ENCODE results near the gene TXNDC16. TPM values are rescaled to one million over a fixed set of nuclear protein-coding genes. Genes with fewer than 3 reads are reported as not detected.

The TXNDC16 gene
- polyA plus RNA-seq, 3 donors = 2.6 to 4.1 (median 3.8) TPM

GRCh38 chr14:52551696-52552062, 626 bp downstream of the TXNDC16 start:
- peak in 1 of 3 donors; percentile 12 for DNase-seq
- peak overlapping the region; percentile 76 to 81 for H3K27ac ChIP-seq (ENCODE audit: low read depth in 1 of 2, low read length in 2 of 2)
- H3K4me3 Mint-ChIP-seq = peak overlapping the region; percentile 89 to 90
- intact Hi-C loops (cut with micrococcal nuclease) = loop anchor here (5.0 to 10.0 kb wide), 5 partner anchors 153 to 1891 kb away; partner anchors contain the start of genes CNIH1 (in 1 of the 2), GNPNAT1 (in 1 of the 2), PSMC6 (in 1 of the 2) and PTGER2 (in 1 of the 2)
- peaks cover 20 to 30% of the 10 kb centered on the region in 2 donors for H3K4me1 ChIP-seq (ENCODE audit: control insufficient read depth in 1 of 2, insufficient read depth in 2 of 2, low read length in 2 of 2)
- peaks cover 26% of the 10 kb centered on the region for H3K4me1 Mint-ChIP-seq
- H3K9me3 ChIP-seq (replicated peaks in 1 of 2; ENCODE audit: control insufficient read depth in 1 of 2, insufficient read depth in 1 of 2, low read length in 2 of 2) = no peaks in the 10 kb centered on the region
- peak overlapping the region; percentile 71 to 91 (median 78) for H3K4me3 ChIP-seq (replicated peaks in 1 of 3; ENCODE audit: low read depth in 2 of 3, low read length in 3 of 3)
- H3K36me3 ChIP-seq (replicated peaks in 1 of 2; ENCODE audit: control insufficient read depth in 1 of 2, insufficient read depth in 2 of 2, low read length in 2 of 2) = no peaks in the 10 kb centered on the region
- H3K27ac Mint-ChIP-seq = peak overlapping the region; percentile 79 to 96 (median 89)
- H4K20me1 ChIP-seq (ENCODE audit: insufficient read depth, low read length) = no peaks in the 10 kb centered on the region
- peaks cover 0 to 3% of the 10 kb centered on the region in 2 donors for H3K36me3 Mint-ChIP-seq
- WGBS (ENCODE audit: insufficient coverage) = 0% methylated on average over 5 of the region's 8 CpGs
- H3K27me3 ChIP-seq (ENCODE audit: control insufficient read depth in 2 of 2, insufficient read depth in 2 of 2, low read length in 2 of 2) = peaks cover 2 to 3% of the 10 kb centered on the region in 2 donors
- peak overlapping the region; percentile 98 for H3K4me2 ChIP-seq (replicated peaks; ENCODE audit: extremely low read depth, low read length, poor library complexity, severe bottlenecking)
- H3K27me3 Mint-ChIP-seq (ENCODE audit: low read depth in 3 of 3) = peaks cover 0 to 6% (median 2%) of the 10 kb centered on the region in 3 donors
- no peaks in the 10 kb centered on the region for H3K79me2 ChIP-seq (ENCODE audit: insufficient read depth, low read length)
- TF ChIP-seq CTCF (IDR thresholded peaks at IDR 0.05) = no peak
- H3K9ac ChIP-seq (ENCODE audit: insufficient read depth, low read length, poor library complexity, severe bottlenecking) = peak overlapping the region; percentile 70
- H3K9me3 Mint-ChIP-seq = peaks cover 0 to 2% (median 0%) of the 10 kb centered on the region in 7 donors
- peak overlapping the region; percentile 88 for H2AFZ ChIP-seq (ENCODE audit: insufficient read depth, low read depth, low read length, poor library complexity, severe bottlenecking)

GRCh38 chr14:52551205-52551604, 1.1 kb downstream of the TXNDC16 start:
- DNase-seq = no peak
- Mint-ChIP-seq H3K4me3 (peak overlapping the region; percentile 89 to 90), H3K27me3 (ENCODE audit: low read depth in 3 of 3) (peaks cover 0 to 6% (median 2%) of the 10 kb centered on the region in 3 donors), H3K36me3 (peaks cover 0 to 3% of the 10 kb centered on the region in 2 donors), H3K4me1 (peaks cover 26% of the 10 kb centered on the region), H3K9me3 (peaks cover 0 to 2% (median 0%) of the 10 kb centered on the region in 7 donors), H3K27ac (peak overlapping the region in 2 of 7 donors; percentile 79)
- Histone ChIP-seq H2AFZ (ENCODE audit: insufficient read depth, low read depth, low read length, poor library complexity, severe bottlenecking) (no peak overlapping the region), H4K20me1 (ENCODE audit: insufficient read depth, low read length) (no peaks in the 10 kb centered on the region), H3K4me3 (replicated peaks in 1 of 3; ENCODE audit: low read depth in 2 of 3, low read length in 3 of 3) (peak overlapping the region in 1 of 3 experiments; percentile 78), H3K79me2 (ENCODE audit: insufficient read depth, low read length) (no peaks in the 10 kb centered on the region), H3K4me2 (replicated peaks; ENCODE audit: extremely low read depth, low read length, poor library complexity, severe bottlenecking) (peak overlapping the region; percentile 98), H3K9me3 (replicated peaks in 1 of 2; ENCODE audit: control insufficient read depth in 1 of 2, insufficient read depth in 1 of 2, low read length in 2 of 2) (no peaks in the 10 kb centered on the region), H3K4me1 (ENCODE audit: control insufficient read depth in 1 of 2, insufficient read depth in 2 of 2, low read length in 2 of 2) (peaks cover 20 to 30% of the 10 kb centered on the region in 2 donors), H3K27me3 (ENCODE audit: control insufficient read depth in 2 of 2, insufficient read depth in 2 of 2, low read length in 2 of 2) (peaks cover 2 to 3% of the 10 kb centered on the region in 2 donors), H3K9ac (ENCODE audit: insufficient read depth, low read length, poor library complexity, severe bottlenecking) (no peak overlapping the region), H3K27ac (ENCODE audit: low read depth in 1 of 2, low read length in 2 of 2) (no peak overlapping the region), H3K36me3 (replicated peaks in 1 of 2; ENCODE audit: control insufficient read depth in 1 of 2, insufficient read depth in 2 of 2, low read length in 2 of 2) (no peaks in the 10 kb centered on the region)
- TF ChIP-seq CTCF (IDR thresholded peaks at IDR 0.05) = no peak
- intact Hi-C loops (cut with micrococcal nuclease) = loop anchor here (5.0 to 10.0 kb wide), 5 partner anchors 154 to 1891 kb away; partner anchors contain the start of genes CNIH1 (in 1 of the 2), GNPNAT1 (in 1 of the 2), PSMC6 (in 1 of the 2) and PTGER2 (in 1 of the 2)
- 74% methylated on average over 2 of the region's 6 CpGs for WGBS (ENCODE audit: insufficient coverage)
